HG02623 (cell line): Measurements from ENCODE around the gene FEV.

Experiments used
- ATAC-seq: cut with Tn5 transposase; IDR thresholded peaks from one replicate; pipeline ENCODE4 v1.9.1; 2021; ENCODE audit warnings: moderate library complexity; ENCODE audit not compliant: unreplicated experiment

Gene FEV

GRCh38 chr2:218993345-218994315, 8.6 kb upstream of the FEV start, which contains the start of gene CRYBA2:
TSS of gene CRYBA2 (minus strand) at chr2:218993422. CDS start at chr2:218993176, 246 bp downstream.
- no peak for ATAC-seq

GRCh38 chr2:218992703-218993344, 7.8 kb upstream of the FEV start:
- ATAC-seq, result no peak

GRCh38 chr2:218992196-218992595, 7.2 kb upstream of the FEV start:
- no peak for ATAC-seq

GRCh38 chr2:218991674-218992168, 6.7 kb upstream of the FEV start:
- ATAC-seq, result no peak

GRCh38 chr2:218990612-218991011, 5.6 kb upstream of the FEV start:
- no peak for ATAC-seq

DNA sequence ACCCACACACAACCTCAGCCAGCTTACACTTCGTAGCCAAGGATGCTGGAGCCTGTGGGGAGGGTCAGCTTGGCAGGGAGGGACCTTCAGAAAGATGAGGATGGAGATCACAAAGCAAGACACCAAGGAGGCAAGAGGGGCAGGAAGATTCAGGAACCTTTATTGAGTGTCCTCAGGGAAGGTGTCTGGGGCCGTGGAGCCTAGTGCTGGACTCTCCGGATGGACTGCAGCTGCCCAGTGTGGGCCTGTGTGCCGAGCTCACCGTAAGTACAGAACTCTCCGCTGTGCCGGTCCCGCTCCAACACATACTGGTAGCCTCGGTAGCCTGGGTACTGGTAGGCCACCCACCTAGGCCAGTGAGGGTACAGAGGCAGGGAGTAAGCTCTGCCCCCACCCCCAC, 5.1 kb upstream of the FEV start:
- ATAC-seq, result no peak

GRCh38 chr2:218988650-218989049, 3.7 kb upstream of the FEV start:
- ATAC-seq, result no peak

DNA sequence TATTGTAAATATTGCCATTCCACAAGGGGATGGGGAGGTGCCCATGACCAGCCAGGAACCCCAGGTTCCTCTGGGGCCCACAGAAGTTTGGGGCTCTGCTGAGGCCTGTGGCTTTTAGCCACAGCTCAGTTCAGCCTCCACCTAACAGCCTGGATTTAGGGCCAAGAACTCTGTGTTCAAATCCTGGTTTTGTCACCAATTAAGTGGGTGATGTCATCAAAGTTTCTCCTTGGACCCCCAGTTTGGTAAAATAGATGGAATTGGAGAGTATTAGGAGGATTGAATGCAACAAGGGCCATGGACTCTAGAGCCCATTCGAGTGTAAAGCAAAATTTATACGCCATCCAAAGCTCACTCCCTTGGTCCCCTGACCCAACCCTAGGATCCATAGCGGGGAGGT, 3.2 kb upstream of the FEV start:
- ATAC-seq, result no peak

GRCh38 chr2:218986148-218986761, 1.3 kb upstream of the FEV start:
- ATAC-seq, result no peak

GRCh38 chr2:218985325-218986091, 524 bp upstream of the FEV start:
- ATAC-seq, result no peak

DNA sequence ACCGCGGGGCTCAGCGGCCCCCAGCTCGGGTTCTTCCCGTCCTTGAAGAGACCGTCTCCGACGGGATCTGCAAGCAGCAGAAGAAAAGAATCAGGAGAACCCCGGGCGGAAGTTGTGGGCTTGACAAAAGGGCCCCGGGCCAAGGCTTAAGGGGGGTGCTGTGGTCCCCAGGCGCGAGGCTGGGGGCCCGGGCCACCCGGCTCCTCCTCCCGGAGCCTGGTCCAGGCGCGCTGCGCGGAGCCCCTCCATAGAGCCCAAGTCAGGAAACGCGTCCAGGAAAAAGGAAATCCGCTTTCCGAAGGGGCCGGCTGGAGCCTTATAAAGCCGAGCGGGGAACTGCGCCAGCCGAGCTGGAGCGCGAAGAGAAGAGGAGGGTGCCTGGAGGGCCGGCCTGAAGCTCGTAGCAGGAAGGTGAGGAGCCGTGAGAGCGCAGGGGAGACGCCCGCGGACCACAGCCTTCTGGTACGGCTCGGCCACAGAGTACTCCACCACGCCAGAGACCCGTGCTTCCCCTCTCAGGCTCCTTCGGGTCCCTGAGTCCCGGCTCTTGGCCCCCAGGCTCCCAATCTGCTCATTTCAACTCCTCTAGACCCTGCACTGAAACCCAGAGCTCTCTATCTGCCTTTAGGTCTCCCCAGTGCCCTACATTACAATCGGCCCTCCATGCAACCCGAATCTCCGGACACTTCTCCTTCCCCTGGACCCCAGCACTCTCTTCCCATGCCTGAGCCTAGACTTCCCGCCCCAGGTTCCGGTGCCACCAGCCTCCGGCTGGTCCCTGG, 554 bp downstream of the FEV start:
- ATAC-seq, result no peak

DNA sequence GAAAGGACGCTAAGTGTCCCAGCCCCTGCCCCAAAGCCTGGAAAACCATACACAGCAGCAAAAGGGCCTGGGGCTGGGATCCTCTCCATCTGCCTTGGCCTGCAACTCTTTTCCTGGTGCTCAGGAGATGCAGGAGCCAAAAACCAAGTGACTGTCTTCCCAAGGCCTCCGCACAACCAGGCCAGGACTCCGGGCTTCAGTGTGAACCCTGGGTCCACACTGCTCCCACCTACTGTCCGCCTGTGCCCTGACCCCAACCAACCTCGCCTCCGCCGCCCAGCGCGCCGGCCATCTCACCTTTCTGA, 1.1 kb downstream of the FEV start:
- ATAC-seq, result no peak

DNA sequence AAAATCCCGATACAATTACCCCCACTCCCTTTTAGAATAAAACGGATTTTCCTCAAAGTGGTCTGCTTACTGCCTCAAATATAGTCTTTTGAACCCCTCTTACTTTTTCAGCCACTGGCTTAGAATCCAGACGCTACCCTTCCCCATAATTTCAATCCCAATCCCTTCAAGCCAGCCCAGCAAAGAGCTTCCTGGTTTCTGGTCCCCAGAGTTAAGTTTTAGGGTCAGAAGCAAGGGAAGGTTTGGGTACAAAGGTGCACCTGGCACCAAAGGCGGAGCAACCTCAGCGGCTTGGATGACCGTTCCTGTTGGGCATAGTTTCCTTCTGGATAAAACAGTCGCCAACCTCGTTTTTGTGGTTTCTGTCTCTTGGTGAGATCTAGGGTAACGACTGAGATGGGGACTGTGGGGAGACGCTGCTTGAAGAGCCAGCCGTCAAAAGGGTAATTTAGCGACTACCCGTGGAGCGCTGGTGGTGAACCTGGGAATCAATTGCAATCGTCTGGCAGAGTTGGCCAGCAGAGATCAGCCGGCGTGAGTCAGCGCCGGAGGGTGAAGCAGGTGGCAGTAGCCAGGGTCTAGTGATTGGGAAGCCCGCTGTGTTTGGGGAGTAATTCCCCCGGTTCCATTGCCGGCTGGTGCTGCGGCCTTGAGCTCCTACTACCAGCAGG, 1.6 kb downstream of the FEV start:
- no peak for ATAC-seq

DNA sequence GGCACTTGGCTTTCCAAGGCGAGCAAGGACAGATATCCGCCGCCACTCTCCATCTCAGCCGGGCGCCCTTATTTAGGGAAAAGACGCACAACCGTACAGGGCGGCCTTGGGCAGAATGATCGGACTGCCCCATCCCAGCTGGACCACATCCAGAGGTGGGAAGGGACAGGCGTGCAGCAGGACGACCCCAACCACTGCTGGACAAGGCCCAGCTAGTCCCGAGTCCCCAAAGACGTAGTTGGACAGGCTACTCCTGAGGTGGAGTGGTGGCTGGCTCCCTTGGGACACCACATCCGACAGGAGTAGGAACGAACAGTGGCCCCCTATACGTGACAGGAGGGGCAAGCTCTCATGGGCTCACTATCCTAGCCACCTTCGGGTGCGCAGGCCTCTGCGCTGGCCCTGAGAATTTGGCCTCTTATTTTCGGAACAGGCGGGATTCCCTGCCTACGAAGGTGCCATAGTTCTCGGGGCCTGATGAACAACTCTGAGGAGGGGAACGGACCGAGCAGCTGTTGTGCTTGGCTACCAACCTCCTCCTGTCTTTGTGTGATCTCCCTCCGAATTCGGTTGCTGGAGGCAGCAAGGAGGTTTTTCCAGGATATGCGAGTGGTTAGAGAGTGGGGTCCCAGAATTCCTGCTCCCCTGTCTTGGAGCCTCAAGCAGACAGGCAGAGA, 2.3 kb downstream of the FEV start:
- no peak for ATAC-seq

GRCh38 chr2:218981881-218982585, 3.0 kb downstream of the FEV start:
- ATAC-seq, result no peak

DNA sequence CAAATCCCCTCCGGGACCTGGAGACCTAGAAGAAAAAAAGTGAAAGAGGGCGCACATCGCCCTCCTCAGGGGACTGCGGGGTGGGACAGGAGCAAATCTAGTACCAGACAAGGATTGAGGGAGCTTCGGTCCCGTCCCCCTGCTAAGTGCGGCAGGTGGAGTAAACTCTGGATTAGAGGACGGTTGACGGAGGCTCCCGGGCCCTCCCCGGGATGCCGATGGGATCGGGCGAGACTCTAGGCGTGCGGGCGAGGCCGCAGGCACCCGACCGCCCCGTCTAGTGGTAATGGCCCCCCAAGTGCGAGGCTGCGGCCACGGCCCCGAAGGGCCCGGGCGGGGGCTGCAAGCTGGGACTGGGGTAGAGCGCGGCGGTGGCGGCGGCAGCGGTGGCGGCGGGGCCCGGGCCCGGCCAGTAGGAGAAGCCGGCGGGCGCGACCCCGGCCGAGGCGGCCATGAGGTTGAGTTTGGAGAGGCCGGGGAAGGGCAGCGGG, 3.5 kb downstream of the FEV start:
- ATAC-seq, result no peak

DNA sequence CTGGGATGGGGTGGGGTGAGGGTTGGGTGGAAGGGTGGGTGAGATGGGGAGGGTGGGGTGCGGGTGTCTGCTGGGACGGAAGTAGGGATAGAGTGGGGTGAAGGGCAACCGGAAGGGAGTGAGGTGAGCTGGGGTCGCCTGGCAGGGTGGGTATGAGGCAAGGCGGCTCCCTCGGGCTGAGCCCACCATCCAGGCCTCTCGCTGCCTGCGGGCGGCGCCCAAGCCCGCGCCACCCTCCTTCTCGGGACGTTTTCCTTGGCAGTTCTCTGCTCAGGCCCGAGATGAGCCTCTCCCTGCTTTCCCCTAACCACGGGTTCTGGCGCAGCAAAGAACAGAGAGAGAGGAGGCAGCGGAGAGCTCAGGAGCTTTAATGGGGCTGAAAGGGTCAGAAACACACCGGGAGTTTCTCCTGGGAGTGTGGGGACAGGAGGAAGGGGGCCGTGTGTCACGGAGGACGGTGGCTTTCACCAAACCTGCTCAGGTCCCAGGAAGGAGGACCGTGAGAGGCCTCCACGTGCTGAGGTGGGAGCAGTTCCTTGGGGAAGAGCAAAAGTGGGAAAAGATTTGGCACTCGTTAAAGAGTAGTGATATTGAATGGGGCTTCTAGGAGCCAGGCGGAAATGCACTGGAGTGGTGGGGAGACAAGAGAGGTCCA, 4.1 kb downstream of the FEV start:
- ATAC-seq, result no peak
